DND-41 (cell line): ENCODE measurements around the gene DIO1.

Source experiments
- ATAC-seq: fragments of 200-7000 bp; cut with Tn5 transposase; 3 replicates; pipeline ENCODE4 v1.9.1; 2021; ENCODE audit warnings: low read depth; ENCODE audit not compliant: insufficient read depth
- DNase-seq: peaks from one replicate; pipeline ENCODE4 v3.0.0-alpha.2; 2020
- H2AFZ ChIP-seq: 2 replicates; pipeline ENCODE4 v1.6.0; 2012; ENCODE audit warnings: low read depth, low read length
- H3K27ac ChIP-seq: 2 replicates; pipeline ENCODE4 v1.5.1; 2012; ENCODE audit warnings: low read length, inconsistent platforms
- H3K27me3 ChIP-seq: fragments of 200-600 bp; sonication (generic); 2 replicates; pipeline ENCODE4 v1.6.0; 2012; ENCODE audit warnings: low read length, mild to moderate bottlenecking, inconsistent platforms; ENCODE audit not compliant: insufficient read depth, poor library complexity
- H3K36me3 ChIP-seq: 2 replicates; pipeline ENCODE4 v1.5.1; 2012; ENCODE audit warnings: low read length, inconsistent platforms; ENCODE audit not compliant: insufficient read depth
- H3K4me1 ChIP-seq: 2 replicates; pipeline ENCODE4 v1.5.1; 2012; ENCODE audit warnings: mild to moderate bottlenecking, low read length; ENCODE audit not compliant: insufficient read depth
- H3K4me2 ChIP-seq: 2 replicates; pipeline ENCODE4 v1.6.0; 2012; ENCODE audit warnings: mild to moderate bottlenecking, moderate library complexity, low read length, inconsistent platforms; ENCODE audit not compliant: insufficient read depth
- H3K4me3 ChIP-seq, 2 experiments: fragments of 200-600 bp in 1 of 2; shearing (Covaris generic) in 1 of 2; 2 replicates each; pipeline ENCODE4 v1.5.1; 2012 to 2016; ENCODE audit warnings: inconsistent platforms in 2 of 2, low read length in 2 of 2, mild to moderate bottlenecking in 2 of 2, low read depth in 1 of 2, moderate library complexity in 1 of 2
- H3K79me2 ChIP-seq: 2 replicates; pipeline ENCODE4 v1.6.0; 2012; ENCODE audit warnings: low read length, inconsistent platforms; ENCODE audit not compliant: insufficient read depth
- H3K9ac ChIP-seq: 2 replicates; pipeline ENCODE4 v1.6.0; 2012; ENCODE audit warnings: low read depth, mild to moderate bottlenecking, inconsistent platforms, low read length, moderate library complexity
- H3K9me3 ChIP-seq: 2 replicates; pipeline ENCODE4 v1.5.1; 2012; ENCODE audit warnings: low read length, moderate library complexity, mild to moderate bottlenecking, inconsistent platforms; ENCODE audit not compliant: insufficient read depth, severe bottlenecking
- H4K20me1 ChIP-seq: 2 replicates; pipeline ENCODE4 v1.6.0; 2012; ENCODE audit warnings: low read length; ENCODE audit not compliant: insufficient read depth
- CTCF ChIP-seq: IDR thresholded peaks from 2 replicates; pipeline ENCODE4 v1.5.1; 2012; ENCODE audit warnings: borderline replicate concordance, low read length, moderate library complexity, mild to moderate bottlenecking; ENCODE audit not compliant: poor library complexity, severe bottlenecking; ENCODE audit errors: extremely low read depth
- EZH2 ChIP-seq: IDR thresholded peaks from 3 replicates; pipeline ENCODE4 v1.6.1; 2012; ENCODE audit warnings: borderline replicate concordance, low read depth, mild to moderate bottlenecking, moderate library complexity, low read length, inconsistent platforms; ENCODE audit not compliant: severe bottlenecking

The DIO1 gene

DNA sequence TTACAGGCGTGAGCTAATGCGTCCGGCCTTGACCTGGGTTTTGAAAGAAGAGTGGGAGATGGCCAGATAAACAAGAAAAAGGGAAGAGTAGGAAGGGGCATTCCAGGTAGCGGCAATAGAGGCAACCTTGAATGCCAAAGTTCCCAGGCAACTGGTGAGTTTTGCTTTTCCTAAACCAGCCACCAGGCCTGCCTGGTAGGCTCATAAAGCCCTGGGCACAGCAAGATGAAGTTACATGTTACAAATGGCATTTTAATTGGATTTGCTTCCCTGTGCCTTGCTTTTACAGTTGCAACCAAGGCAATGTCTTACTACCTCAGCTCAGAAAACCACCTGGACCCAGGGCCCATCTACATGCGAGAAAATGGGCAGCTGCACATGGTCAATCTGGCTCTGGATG lies 57.7 kb downstream of the DIO1 start:
- Histone ChIP-seq H3K27me3 (no peaks in the 10 kb centered on the region), H3K36me3 (peaks cover 47% of the 10 kb centered on the region), H3K4me3 (no peak overlapping the region), H3K9me3 (no peaks in the 10 kb centered on the region), H3K79me2 (peaks cover 45% of the 10 kb centered on the region), H3K27ac (no peak overlapping the region), H3K9ac (no peak overlapping the region), H2AFZ (no peak overlapping the region), H4K20me1 (peaks cover 14% of the 10 kb centered on the region), H3K4me1 (peaks cover 35% of the 10 kb centered on the region), H3K4me2 (no peak overlapping the region)
- DNase-seq, result no peak
- TF ChIP-seq CTCF (no peak), EZH2 (no peak)
- ATAC-seq, result no peak

DNA sequence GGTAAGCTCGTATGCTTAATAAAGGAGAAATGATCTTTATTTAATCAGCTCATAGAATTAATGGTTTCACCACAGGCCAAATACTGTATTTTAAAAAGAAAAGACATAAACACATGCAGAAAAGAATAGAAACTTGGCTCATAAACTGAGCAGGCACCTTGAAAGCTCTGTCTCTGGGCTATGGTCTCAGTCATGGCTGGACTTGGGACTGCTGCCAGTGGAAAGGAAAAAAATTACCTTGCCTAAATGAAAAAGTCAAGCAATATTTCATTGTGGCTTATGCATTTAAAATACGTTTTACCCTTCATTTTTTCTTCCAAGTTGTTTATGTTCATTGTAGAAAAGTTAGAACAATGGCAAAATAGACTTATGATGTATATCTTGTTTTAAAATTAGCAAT lies 60.1 kb downstream of the DIO1 start:
- no peak overlapping the region for H3K4me3 ChIP-seq
- H2AFZ ChIP-seq, result no peak overlapping the region
- DNase-seq (no peak), ATAC-seq (no peak)
- no peak overlapping the region for H3K27ac ChIP-seq
- peaks cover 12% of the 10 kb centered on the region for H3K4me1 ChIP-seq
- peaks cover 11% of the 10 kb centered on the region for H4K20me1 ChIP-seq
- no peaks in the 10 kb centered on the region for H3K27me3 ChIP-seq
- TF ChIP-seq EZH2, result no peak
- no peak for TF ChIP-seq CTCF
- peaks cover 21% of the 10 kb centered on the region for H3K79me2 ChIP-seq
- no peak overlapping the region for H3K9ac ChIP-seq
- no peaks in the 10 kb centered on the region for H3K9me3 ChIP-seq
- H3K36me3 ChIP-seq, result peaks cover 64% of the 10 kb centered on the region
- no peak overlapping the region for H3K4me2 ChIP-seq

DNA sequence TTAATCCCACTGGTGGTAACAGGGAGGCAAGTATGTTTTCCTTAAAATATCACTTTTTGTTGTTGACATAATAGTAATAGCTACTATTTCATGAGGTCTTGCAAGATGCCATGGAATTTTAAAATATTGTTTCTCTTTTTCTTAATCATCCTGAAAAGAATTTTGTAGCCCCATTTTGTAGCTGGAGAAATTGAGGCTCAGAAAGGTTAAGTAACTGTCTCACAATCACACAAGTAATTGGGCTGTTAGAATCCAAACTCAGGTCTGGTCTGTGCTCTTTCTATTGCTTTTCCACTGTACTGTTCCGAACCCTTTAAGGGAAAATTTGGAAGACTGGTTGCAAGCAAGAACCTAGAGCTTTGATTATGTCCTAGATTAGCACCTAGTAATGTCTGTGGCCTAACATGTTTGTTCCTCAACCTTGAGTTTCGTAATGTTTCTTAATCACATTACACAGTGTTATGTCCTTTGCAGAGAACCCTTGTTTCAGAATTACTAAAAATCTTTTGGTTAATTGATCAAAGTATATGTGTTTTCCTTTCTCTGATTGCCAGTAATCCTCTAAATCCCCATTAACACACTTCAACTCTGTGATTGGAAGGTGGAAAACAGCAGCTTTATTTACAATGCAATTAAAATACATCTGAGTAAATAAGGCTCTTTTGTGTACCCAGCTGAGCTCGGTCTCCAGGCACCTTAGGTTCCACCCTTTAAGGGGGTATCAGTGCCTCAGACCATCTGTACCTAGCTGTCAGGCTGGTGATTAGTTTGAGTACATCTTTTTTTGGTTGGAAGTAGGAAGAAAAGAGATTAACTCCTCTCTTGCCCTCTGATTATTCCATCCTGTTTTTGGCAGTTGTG lies 62.6 kb downstream of the DIO1 start:
- Histone ChIP-seq H3K27ac (no peak overlapping the region), H3K9me3 (no peaks in the 10 kb centered on the region), H3K4me2 (no peak overlapping the region), H2AFZ (no peak overlapping the region), H3K27me3 (no peaks in the 10 kb centered on the region), H3K36me3 (peaks cover 80% of the 10 kb centered on the region), H3K9ac (no peak overlapping the region), H3K4me3 (no peak overlapping the region), H4K20me1 (no peaks in the 10 kb centered on the region), H3K4me1 (no peaks in the 10 kb centered on the region), H3K79me2 (0 out of 2 replicates have a peak, but pooled peaks cover 2% of the 10 kb centered on the region)
- ATAC-seq (no peak), DNase-seq (no peak)
- no peak for TF ChIP-seq EZH2
- TF ChIP-seq CTCF, result no peak
